ENCODE results near the gene HJURP.

DNA sequence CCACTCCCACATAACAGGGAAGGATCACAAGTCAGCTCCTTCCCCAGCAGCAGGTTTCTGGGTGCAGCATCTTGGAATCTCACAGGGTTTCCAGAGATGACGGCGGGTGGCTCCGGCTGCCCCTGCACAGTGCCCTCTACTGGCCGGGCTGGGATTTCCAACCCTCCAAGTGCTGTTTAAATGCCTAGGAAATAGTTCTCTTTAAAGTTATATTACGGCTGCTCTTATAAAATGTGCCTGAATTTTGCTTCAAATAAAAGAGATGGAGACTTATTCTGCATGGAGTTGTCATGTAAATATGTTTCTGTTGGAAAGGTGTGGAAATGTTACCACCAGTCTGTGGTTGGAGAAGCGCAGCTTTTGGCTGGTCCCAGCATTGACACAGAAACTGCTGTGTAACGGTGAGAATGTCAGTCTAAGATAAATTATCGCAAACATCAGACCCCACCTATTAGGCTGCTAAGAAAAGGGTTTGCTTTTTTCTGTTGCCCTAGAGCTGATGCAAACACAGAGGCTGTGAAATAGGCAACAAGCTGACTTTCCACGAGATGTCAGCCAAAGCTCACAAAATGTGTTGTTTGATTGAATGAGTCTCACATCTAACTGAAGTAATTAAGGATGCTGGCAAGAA, 3.3 kb upstream of the HJURP start:
- TF ChIP-seq, protein P1, sequence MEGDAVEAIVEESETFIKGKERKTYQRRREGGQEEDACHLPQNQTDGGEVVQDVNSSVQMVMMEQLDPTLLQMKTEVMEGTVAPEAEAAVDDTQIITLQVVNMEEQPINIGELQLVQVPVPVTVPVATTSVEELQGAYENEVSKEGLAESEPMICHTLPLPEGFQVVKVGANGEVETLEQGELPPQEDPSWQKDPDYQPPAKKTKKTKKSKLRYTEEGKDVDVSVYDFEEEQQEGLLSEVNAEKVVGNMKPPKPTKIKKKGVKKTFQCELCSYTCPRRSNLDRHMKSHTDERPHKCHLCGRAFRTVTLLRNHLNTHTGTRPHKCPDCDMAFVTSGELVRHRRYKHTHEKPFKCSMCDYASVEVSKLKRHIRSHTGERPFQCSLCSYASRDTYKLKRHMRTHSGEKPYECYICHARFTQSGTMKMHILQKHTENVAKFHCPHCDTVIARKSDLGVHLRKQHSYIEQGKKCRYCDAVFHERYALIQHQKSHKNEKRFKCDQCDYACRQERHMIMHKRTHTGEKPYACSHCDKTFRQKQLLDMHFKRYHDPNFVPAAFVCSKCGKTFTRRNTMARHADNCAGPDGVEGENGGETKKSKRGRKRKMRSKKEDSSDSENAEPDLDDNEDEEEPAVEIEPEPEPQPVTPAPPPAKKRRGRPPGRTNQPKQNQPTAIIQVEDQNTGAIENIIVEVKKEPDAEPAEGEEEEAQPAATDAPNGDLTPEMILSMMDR (conservative IDR thresholded peaks at IDR 0.05; ENCODE audit: low read depth, low read length) = peak; percentile 87
- TF ChIP-seq EZH2phosphoT487 (IDR thresholded peaks at IDR 0.05; ENCODE audit: borderline replicate concordance, low read length) = no peak
